Measurements from ENCODE around the gene MARS1.

- TF ChIP-seq EZH2 (IDR thresholded peaks at IDR 0.05) (no peak), POLR2AphosphoS5 (IDR thresholded peaks at IDR 0.05; ENCODE audit: borderline replicate concordance, low read depth, low read length) (no peak)
Observed at GRCh38 chr12:57460841-57461275, 27.0 kb upstream of the MARS1 start.

All from SK-N-MC (cell line).